GM18520 (cell line): Measurements from ENCODE around the gene FGF1.
A peak's percentile ranks its signal among the peaks of the same experiment; 100 is the strongest.

Experiments
- ATAC-seq: cut with Tn5 transposase; IDR thresholded peaks from one replicate; pipeline ENCODE4 v1.9.1; 2021; ENCODE audit not compliant: unreplicated experiment

Gene FGF1

GRCh38 chr5:142685418-142686209, at the start of gene FGF1:
TSS of gene FGF1 (minus strand) at chr5:142686090. CDS start at chr5:142614127, 71,963 bp downstream.
- no peak for ATAC-seq

- no peak for ATAC-seq
These were observed 41.8 kb upstream of the FGF1 start for GRCh38 chr5:142727735-142728047.

- ATAC-seq, result no peak
These were observed 40.4 kb upstream of the FGF1 start for GRCh38 chr5:142726188-142726731.

- no peak for ATAC-seq
These were observed 39.6 kb upstream of the FGF1 start for GRCh38 chr5:142725231-142726187.

GRCh38 chr5:142724821-142725220, 38.9 kb upstream of the FGF1 start:
- no peak for ATAC-seq

GRCh38 chr5:142722896-142723295, 37.0 kb upstream of the FGF1 start:
- no peak for ATAC-seq

GRCh38 chr5:142722146-142722545, 36.3 kb upstream of the FGF1 start:
- no peak for ATAC-seq

GRCh38 chr5:142720641-142721271, 34.9 kb upstream of the FGF1 start:
- ATAC-seq, result no peak

GRCh38 chr5:142719836-142720370, 34.0 kb upstream of the FGF1 start:
- no peak for ATAC-seq

GRCh38 chr5:142717582-142718215, 31.8 kb upstream of the FGF1 start:
- no peak for ATAC-seq

GRCh38 chr5:142716963-142717362, 31.1 kb upstream of the FGF1 start:
- no peak for ATAC-seq

- ATAC-seq, result no peak
These were observed 29.4 kb upstream of the FGF1 start for GRCh38 chr5:142715291-142715690.

GRCh38 chr5:142713121-142713706, 27.3 kb upstream of the FGF1 start:
- peak; percentile 95 for ATAC-seq

GRCh38 chr5:142703153-142703552, 17.3 kb upstream of the FGF1 start:
- no peak for ATAC-seq

GRCh38 chr5:142701673-142702311, 15.9 kb upstream of the FGF1 start:
- no peak for ATAC-seq

- ATAC-seq, result no peak
These were observed 14.7 kb upstream of the FGF1 start for GRCh38 chr5:142700566-142700965.

- no peak for ATAC-seq
These were observed 13.4 kb upstream of the FGF1 start for GRCh38 chr5:142699184-142699720.

GRCh38 chr5:142698447-142699183, 12.7 kb upstream of the FGF1 start:
- ATAC-seq, result no peak
